Duodenal mucosa (tissue), 2 donors: Measurements from ENCODE around the gene CDH18.

Experiments used
- H3K27ac ChIP-seq: one replicate; pipeline ENCODE4 v1.7.0; 2013; ENCODE audit warnings: low read depth, low read length
- H3K27me3 ChIP-seq, 2 donors: one replicate each; pipeline ENCODE4 v1.7.0; 2013; ENCODE audit warnings: low read length in 2 of 2, control low read depth in 1 of 2; ENCODE audit not compliant: insufficient read depth in 2 of 2, control insufficient read depth in 1 of 2
- H3K36me3 ChIP-seq, 2 donors: one replicate each; pipeline ENCODE4 v1.7.0; 2013; ENCODE audit warnings: low read length in 2 of 2, control low read depth in 1 of 2; ENCODE audit not compliant: insufficient read depth in 2 of 2, control insufficient read depth in 1 of 2
- H3K4me1 ChIP-seq, 2 donors: one replicate each; pipeline ENCODE4 v1.7.0; 2013; ENCODE audit warnings: low read length in 2 of 2, control low read depth in 1 of 2; ENCODE audit not compliant: insufficient read depth in 2 of 2, control insufficient read depth in 1 of 2
- H3K4me3 ChIP-seq, 2 donors: one replicate each; pipeline ENCODE4 v1.7.0; 2013; ENCODE audit warnings: low read length in 2 of 2, low read depth in 1 of 2
- H3K9ac ChIP-seq, 2 donors: one replicate each; pipeline ENCODE4 v1.7.0; 2013; ENCODE audit warnings: low read length in 2 of 2, low read depth in 1 of 2
- H3K9me3 ChIP-seq, 2 donors: one replicate each; pipeline ENCODE4 v1.7.0; 2013; ENCODE audit warnings: low read length in 2 of 2, control low read depth in 1 of 2; ENCODE audit not compliant: control insufficient read depth in 1 of 2

CDH18 gene

DNA sequence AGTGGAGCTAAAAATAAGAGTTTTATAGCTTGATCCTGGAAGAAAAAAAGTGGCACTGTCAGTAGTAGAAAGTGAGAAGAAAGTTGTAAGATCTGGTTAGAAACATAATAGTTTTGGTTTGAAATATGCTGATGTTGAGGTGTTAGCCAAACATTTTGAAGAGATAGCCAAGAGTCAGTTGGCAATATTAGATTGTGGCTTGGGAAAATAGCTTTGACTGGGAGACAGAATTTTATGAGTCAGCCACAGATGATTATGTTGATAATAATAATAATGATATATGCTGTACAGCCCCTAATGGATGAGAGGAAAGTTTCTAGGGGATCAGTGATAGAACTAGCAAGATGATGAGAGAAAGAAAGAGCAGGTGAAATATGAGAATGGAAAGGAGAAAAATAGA lies 12.4 kb upstream of the CDH18 start:
- Histone ChIP-seq H3K9me3 (peaks cover 14 to 17% of the 10 kb centered on the region in 2 donors), H3K4me1 (no peaks in the 10 kb centered on the region), H3K9ac (no peak overlapping the region), H3K4me3 (no peak overlapping the region), H3K36me3 (no peaks in the 10 kb centered on the region), H3K27me3 (no peaks in the 10 kb centered on the region), H3K27ac (no peak overlapping the region)

DNA sequence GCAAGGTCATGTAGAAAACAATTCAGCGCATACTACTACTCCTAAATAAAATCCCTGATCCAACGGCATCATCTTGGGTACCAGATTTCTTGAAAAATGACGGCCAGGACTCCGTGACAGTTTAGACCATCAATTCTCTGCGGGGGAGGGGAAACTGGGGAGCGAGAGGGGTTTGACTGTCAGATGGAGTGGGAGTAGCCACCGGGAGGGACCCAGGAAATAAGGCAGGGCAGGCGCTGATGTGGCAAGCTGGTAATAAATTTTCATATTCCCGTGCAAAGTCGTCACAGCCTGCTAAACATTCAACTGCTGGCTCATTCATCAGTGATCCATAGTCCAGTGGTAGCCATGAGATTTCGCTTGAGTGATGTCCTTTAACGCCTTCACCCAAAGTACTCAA lies 457 bp upstream of the CDH18 start:
- Histone ChIP-seq H3K4me3 (no peak overlapping the region), H3K4me1 (no peaks in the 10 kb centered on the region), H3K27me3 (no peaks in the 10 kb centered on the region), H3K9ac (no peak overlapping the region), H3K36me3 (no peaks in the 10 kb centered on the region), H3K27ac (no peak overlapping the region), H3K9me3 (peaks cover 8 to 10% of the 10 kb centered on the region in 2 donors)

DNA sequence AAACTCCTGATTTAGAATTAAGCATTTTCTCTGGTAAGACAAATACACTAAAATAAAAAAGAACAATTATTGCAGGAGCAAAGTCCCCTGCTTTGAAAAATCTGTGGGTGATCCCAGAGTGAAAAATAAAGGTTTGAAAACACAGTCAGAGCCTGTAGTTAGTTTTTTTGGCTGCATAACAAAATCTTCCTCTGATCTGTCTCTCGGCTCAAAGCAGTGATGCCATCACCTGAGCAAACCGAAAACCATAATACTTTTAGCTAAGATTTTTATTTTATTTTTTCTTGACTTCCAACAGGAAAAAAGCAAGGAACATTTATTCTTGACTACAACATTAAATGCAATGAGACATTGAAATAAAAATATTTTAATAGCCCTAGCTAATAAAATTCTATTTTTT lies 1.2 kb downstream of the CDH18 start:
- Histone ChIP-seq H3K9ac (no peak overlapping the region), H3K36me3 (no peaks in the 10 kb centered on the region), H3K27ac (no peak overlapping the region), H3K4me1 (no peaks in the 10 kb centered on the region), H3K4me3 (no peak overlapping the region), H3K27me3 (no peaks in the 10 kb centered on the region), H3K9me3 (peaks cover 8 to 10% of the 10 kb centered on the region in 2 donors)

DNA sequence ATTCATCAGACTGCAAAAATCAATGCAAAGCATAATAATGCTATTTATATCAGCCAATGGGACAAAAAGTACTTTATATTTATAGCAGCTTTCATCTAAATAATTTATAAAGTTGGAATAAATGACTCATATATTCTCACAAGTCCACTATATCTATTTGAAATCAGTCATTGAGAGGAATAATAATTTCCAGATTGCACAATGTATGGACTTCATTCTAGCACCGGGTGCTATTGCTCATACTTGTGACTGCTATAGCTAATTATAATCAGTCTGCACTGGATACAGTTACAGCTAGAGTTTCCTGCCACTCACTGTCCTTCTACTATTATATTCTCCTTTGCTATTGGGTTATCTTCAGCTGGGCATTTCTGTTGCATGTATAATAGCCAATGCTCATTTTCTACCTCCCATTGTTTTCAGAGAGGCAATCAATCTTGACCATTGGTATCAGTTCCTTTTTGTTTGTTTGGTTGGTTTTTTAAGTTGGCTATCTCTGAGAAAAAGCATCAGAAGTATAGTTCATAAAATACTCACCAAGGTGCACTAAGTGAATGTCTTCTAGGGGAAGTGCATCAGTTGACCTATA lies 1.9 kb downstream of the CDH18 start:
- Histone ChIP-seq H3K27me3 (no peaks in the 10 kb centered on the region), H3K4me1 (no peaks in the 10 kb centered on the region), H3K9ac (no peak overlapping the region), H3K27ac (no peak overlapping the region), H3K9me3 (peaks cover 8 to 10% of the 10 kb centered on the region in 2 donors), H3K4me3 (no peak overlapping the region), H3K36me3 (no peaks in the 10 kb centered on the region)

DNA sequence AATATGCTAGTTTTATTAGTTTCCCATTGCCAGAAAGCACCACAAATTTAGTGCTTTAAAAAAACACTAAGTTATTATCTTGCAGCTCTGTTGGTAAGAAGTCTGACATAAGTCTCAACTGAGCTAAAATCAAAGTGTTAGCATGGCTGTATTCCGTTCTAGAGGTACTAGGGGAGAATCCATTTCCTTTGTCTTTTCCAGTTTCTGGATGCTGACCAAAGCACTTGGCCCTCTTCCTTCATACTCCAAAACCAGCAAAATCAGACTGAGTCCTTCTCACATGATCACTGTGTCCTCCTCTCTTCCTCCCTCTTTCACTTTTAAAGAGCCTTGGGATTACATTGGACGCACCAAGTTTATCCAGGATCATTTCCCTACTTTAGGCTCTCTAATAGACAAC lies 9.5 kb downstream of the CDH18 start:
- no peak overlapping the region for H3K27ac ChIP-seq

DNA sequence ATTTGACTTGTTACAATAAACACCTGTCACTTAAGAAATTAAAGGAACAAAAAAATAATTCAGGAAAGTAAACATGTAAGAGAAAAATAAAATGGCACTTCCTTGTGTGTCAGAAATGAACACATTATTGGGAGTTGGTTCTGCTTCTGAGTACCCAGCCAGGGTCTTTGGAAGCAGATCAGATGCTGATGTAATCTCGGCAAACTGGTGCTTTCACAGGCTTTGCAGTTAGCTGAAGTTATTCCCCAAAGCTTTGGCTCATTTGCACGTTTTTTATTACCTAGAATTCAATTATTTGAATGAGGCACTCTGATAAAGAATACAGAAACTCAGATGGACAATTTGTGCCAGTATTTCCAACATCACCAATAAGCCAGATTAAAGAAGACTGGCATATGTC lies 10.9 kb downstream of the CDH18 start:
- H3K27me3 ChIP-seq: no peaks in the 10 kb centered on the region
- H3K9me3 ChIP-seq: no peaks in the 10 kb centered on the region

More for the DNA sequence above, 9.5 kb downstream of the CDH18 start:
- H3K9ac ChIP-seq: no peak overlapping the region
- H3K4me1 ChIP-seq: no peaks in the 10 kb centered on the region
- no peaks in the 10 kb centered on the region for H3K27me3 ChIP-seq
- no peaks in the 10 kb centered on the region for H3K36me3 ChIP-seq
- no peak overlapping the region for H3K4me3 ChIP-seq
- H3K9me3 ChIP-seq: no peaks in the 10 kb centered on the region

DNA sequence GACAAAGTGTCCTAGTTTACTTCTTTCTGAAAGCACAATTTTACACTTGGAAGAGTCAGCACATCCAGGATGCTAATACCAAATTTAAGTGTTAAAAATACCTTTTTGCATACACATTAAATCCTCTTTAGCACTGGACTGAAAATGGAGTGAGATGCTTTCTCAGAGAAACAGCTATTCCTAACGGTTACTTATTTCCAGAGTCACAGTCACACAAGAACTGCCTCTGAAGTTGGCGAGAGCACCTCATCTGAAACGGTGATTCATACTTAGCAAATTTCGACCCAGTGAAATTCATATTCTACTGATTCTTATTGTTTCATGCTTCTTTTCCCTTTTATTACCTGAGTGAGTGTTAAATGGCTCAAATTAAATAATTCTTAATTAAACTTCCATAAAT lies 12.2 kb downstream of the CDH18 start:
- H3K27me3 ChIP-seq: no peaks in the 10 kb centered on the region
- no peaks in the 10 kb centered on the region for H3K36me3 ChIP-seq
- no peak overlapping the region for H3K27ac ChIP-seq

More for the DNA sequence above, 10.9 kb downstream of the CDH18 start:
- H3K4me3 ChIP-seq: no peak overlapping the region
- no peak overlapping the region for H3K27ac ChIP-seq
- no peaks in the 10 kb centered on the region for H3K4me1 ChIP-seq
- no peak overlapping the region for H3K9ac ChIP-seq
- H3K36me3 ChIP-seq: no peaks in the 10 kb centered on the region

DNA sequence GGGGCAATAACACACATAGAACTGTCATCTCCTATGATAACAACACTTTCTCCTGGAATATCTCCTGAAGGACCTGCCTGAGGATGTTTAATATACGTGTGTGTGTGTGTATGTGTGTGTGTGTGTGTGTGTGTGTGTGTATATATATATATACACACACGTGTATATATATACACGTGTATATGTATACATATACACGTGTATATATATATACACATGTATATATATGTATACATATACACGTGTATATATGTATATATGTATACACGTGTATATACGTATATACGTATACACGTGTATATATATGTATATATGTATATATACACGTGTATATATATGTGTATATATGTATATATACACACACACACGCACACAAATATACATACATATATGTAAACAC lies 27.5 kb downstream of the CDH18 start:
- Histone ChIP-seq H3K9me3 (peaks cover 0 to 4% of the 10 kb centered on the region in 2 donors), H3K9ac (no peak overlapping the region), H3K36me3 (no peaks in the 10 kb centered on the region), H3K27me3 (no peaks in the 10 kb centered on the region), H3K27ac (no peak overlapping the region), H3K4me1 (no peaks in the 10 kb centered on the region), H3K4me3 (no peak overlapping the region)

More for the DNA sequence above, 12.2 kb downstream of the CDH18 start:
- no peaks in the 10 kb centered on the region for H3K4me1 ChIP-seq
- no peak overlapping the region for H3K4me3 ChIP-seq
- no peak overlapping the region for H3K9ac ChIP-seq
- H3K9me3 ChIP-seq: no peaks in the 10 kb centered on the region

DNA sequence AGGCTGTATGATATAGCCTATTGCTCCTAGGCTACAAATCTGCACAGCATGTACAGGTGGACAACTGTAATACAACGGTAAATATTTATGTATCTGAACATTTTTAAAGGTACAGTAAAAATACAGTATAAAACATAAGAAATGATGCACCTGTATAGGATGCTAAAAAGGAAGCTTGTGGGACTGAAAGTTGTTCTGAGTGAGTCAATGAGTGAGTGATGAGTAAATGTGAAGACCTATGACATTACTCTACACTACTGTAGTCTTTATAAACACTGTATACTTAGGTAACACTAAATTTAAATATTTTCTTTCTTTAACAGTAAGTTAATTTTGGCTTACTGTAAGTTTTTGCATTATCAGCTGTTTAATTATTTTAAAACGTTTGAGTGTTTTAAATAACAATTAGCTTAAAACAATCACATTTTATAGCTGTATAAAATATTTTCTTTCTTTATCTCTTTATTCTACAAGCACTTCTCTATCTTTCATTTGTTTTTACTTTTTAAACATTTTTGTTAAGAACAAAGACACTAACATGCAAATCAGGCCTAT lies 28.1 kb downstream of the CDH18 start:
- no peaks in the 10 kb centered on the region for H3K4me1 ChIP-seq

DNA sequence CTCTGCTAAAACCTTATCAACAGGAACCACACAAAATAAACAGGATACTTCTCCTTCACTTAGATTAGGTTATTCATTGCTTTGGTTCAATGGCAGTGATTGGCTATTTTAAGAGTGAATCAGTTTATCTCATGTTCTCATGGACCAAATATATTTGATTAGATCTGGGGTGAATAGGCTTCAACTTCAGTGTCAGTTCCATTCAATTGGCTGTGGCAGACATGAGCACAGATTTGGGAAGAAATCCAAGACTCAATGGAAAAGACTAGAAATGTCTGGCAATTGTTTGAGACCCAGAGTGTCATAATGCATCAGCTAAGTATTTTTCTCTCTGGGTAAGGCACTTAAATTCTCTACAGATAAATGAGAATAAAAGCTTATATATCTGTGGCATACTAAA lies 37.1 kb downstream of the CDH18 start:
- Histone ChIP-seq H3K27me3 (no peaks in the 10 kb centered on the region), H3K36me3 (no peaks in the 10 kb centered on the region), H3K4me1 (no peaks in the 10 kb centered on the region)

More for the DNA sequence above, 28.1 kb downstream of the CDH18 start:
- Histone ChIP-seq H3K9ac (no peak overlapping the region), H3K27ac (no peak overlapping the region), H3K27me3 (no peaks in the 10 kb centered on the region), H3K4me3 (no peak overlapping the region), H3K9me3 (peaks cover 0 to 4% of the 10 kb centered on the region in 2 donors), H3K36me3 (no peaks in the 10 kb centered on the region)

More for the DNA sequence above, 37.1 kb downstream of the CDH18 start:
- H3K4me3 ChIP-seq: no peak overlapping the region
- peaks cover 3 to 7% of the 10 kb centered on the region in 2 donors for H3K9me3 ChIP-seq
- H3K9ac ChIP-seq: no peak overlapping the region
- no peak overlapping the region for H3K27ac ChIP-seq
